Left ventricle myocardium inferior (tissue), 1 donor: Measurements from ENCODE around the gene SDHAF2. TPM values are rescaled to one million over a fixed set of nuclear protein-coding genes. Genes with fewer than 3 reads are reported as not detected.
A peak's percentile ranks its signal among the peaks of the same experiment; 100 is the strongest.

Source experiments
- DNase-seq: peaks from one replicate; pipeline ENCODE4 v3.0.0-alpha.2; 2020
- H3K27ac ChIP-seq: fragments of 200-600 bp; replicated peaks from 2 replicates; pipeline ENCODE4 v1.8.0; 2021
- H3K27me3 ChIP-seq: fragments of 200-600 bp; 2 replicates; pipeline ENCODE4 v1.8.0; 2021; ENCODE audit warnings: low read depth
- H3K36me3 ChIP-seq: fragments of 200-600 bp; 2 replicates; pipeline ENCODE4 v1.8.0; 2021
- H3K4me1 ChIP-seq: fragments of 200-600 bp; 2 replicates; pipeline ENCODE4 v1.8.0; 2021
- H3K4me3 ChIP-seq: fragments of 200-600 bp; 2 replicates; pipeline ENCODE4 v1.8.0; 2021; ENCODE audit warnings: mild to moderate bottlenecking, moderate library complexity
- H3K9me3 ChIP-seq: fragments of 200-600 bp; replicated peaks from 2 replicates; pipeline ENCODE4 v1.8.0; 2021
- intact Hi-C: fragments of 100-400 bp; cut with micrococcal nuclease; formaldehyde crosslinking; loops from one replicate; pipeline ENCODE4 v1.11.0; 2022
- total RNA-seq: library from RNA; stranded (reverse); fragmentation: NEBNext Ultra II Directional; extraction: Animal tissue kit (Norgen Biotek cat#: 25700); gene quantifications from one replicate; pipeline ENCODE4 v1.2.1, GENCODE V29; 2021
- TF ChIP-seq, protein P1 (sequence below): fragments of 200-600 bp; IDR thresholded peaks from 2 replicates; pipeline ENCODE4 v1.8.0; 2021; ENCODE audit warnings: antibody characterized with exemption, mild to moderate bottlenecking, borderline replicate concordance
- donor health status: DM: no; HTN: yes; CAD: no; lungs with severe emphysema.

The SDHAF2 gene
- total RNA-seq, 1 donor from 2014 or later, result 38.1 TPM

DNA sequence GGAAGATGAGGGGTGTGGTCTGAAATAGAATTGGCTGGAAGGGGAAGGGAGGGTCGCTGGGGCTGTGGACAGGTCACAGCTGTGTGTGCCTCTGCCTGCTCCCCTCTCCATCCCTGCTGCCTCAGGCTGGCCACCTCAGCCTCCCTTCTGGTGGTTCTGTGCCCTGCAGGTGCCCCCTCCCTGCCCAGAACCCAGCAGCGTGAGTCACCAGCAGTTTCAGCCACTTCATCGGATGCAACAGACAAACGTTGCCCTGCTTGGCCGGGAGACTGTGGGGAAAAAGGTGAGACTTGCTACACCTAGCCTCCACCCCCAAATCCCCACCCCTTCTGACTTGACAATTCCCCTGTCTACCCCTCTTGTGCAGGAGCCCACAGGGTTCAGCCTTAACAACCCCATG, 56.9 kb downstream of the SDHAF2 start:
- Histone ChIP-seq H3K4me1 (peaks cover 41% of the 10 kb centered on the region), H3K9me3 (no peaks in the 10 kb centered on the region), H3K27me3 (no peaks in the 10 kb centered on the region), H3K36me3 (peaks cover 15% of the 10 kb centered on the region), H3K4me3 (no peak overlapping the region), H3K27ac (no peak overlapping the region)
- no peak for DNase-seq
- TF ChIP-seq, protein P1, sequence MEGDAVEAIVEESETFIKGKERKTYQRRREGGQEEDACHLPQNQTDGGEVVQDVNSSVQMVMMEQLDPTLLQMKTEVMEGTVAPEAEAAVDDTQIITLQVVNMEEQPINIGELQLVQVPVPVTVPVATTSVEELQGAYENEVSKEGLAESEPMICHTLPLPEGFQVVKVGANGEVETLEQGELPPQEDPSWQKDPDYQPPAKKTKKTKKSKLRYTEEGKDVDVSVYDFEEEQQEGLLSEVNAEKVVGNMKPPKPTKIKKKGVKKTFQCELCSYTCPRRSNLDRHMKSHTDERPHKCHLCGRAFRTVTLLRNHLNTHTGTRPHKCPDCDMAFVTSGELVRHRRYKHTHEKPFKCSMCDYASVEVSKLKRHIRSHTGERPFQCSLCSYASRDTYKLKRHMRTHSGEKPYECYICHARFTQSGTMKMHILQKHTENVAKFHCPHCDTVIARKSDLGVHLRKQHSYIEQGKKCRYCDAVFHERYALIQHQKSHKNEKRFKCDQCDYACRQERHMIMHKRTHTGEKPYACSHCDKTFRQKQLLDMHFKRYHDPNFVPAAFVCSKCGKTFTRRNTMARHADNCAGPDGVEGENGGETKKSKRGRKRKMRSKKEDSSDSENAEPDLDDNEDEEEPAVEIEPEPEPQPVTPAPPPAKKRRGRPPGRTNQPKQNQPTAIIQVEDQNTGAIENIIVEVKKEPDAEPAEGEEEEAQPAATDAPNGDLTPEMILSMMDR, result no peak
- intact Hi-C loops, result no loop called here

DNA sequence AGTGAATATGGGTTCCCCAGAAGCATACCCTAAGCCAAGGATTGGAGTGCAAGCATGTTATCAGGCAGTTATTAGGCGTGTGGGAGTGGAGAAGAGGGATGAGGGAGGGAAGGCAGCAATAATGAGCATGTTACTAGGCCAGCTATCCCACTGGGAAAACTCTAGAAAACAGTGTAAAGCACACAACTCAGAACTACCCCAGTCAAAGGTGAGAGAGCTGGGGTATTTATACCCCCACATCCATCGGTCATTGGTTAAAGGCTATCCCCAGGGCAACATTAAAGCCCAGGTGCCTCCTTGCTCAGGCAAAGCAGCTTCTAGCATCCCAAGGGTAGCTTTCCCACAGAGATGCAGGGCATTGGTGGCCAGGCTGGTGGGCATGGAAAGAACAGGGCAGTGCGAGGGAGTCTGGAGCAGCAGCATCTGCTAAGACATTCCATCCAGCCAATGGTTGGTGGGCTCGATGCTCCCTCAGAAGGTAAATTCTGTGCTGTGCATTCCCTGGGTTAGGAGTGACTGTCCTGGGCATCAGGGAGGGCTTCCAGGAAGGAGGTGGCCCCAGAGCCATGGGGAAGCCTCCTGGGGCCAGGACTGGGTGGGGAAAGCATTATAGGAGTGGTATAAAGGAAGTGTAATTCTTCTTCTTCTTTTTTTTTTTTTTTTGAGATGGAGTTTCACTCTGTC, 57.6 kb downstream of the SDHAF2 start:
- H3K27me3 ChIP-seq, result no peaks in the 10 kb centered on the region
- peaks cover 15% of the 10 kb centered on the region for H3K36me3 ChIP-seq
- H3K27ac ChIP-seq, result peak overlapping the region; percentile 81
- intact Hi-C loops, result no loop called here
- TF ChIP-seq, protein P1, result no peak
- peaks cover 34% of the 10 kb centered on the region for H3K4me1 ChIP-seq
- DNase-seq, result no peak
- H3K9me3 ChIP-seq, result no peaks in the 10 kb centered on the region
- no peak overlapping the region for H3K4me3 ChIP-seq

DNA sequence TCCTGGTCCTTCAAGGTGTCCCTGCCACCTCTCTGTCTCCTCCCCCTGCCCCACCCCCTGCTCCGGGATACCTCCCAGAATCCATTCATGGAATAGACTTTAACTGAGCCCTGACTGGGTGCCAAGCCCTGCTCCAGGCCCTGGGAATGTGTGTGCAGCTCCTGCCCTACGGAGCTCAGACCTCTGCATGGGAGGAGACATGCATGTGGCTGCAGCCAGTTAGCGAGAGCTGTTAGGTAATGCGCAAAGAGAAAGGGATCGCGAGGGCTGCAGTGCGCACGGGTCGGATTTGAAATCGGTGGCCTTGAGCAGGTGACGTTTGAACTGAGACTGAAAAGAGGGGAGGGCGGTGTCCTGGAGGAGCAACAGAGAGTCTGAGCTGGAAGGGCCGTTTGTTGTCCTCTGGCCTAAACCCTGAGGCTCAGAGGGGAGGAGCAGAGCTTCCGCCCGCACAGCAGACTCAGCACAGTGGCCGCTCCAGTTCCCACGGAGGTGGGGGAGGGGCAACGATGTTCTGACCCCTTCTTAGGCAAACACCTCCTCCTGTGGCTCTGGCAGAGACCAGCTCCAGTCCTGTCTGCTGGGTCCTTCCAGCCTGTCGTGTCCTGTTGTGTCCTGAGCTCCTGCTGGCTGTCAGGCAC, 58.8 kb downstream of the SDHAF2 start:
- peak overlapping the region; percentile 42 for H3K4me3 ChIP-seq

DNA sequence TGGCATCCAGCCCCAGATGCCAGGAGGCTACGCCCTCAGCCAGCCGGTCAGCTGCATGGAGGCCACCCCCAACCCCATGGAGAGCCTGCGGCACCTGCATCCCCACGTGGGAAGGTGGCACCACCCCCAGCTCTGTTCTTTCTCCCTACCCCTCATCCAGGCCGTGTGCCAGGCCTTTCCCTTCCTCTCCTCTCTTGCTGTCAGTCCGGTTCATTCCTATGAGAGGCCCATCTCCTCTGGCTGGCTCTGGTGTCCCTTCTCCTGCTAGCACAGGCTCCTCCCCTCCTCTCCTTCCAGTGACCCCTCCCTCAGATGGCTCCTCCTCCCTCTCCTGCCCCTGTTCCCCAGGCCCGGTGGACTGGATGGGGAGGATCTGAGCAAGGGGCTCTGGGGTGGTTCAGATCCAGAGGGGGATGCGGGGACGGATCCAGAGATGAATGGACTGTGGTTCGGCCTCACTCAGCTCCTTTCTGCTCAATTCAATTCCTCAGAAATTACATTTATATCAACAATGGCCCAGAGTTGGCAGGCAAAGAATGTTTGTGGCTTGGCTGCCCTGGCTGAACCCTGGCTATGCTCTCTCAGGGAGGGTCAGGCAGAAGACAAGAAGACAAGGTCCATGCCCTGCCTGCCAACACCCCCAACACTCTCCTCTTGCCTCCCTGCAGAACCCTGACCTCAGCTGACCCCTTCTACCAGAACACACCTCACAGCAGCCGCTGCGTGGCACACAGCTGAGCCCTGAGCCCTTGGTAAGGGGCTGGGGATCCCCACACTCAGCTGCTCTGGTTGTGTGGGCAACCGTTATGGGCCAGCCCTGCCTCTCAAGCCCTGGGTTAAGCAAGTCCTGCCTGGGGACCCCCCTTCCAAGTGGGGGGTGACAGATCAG, 60.2 kb downstream of the SDHAF2 start:
- Histone ChIP-seq H3K9me3 (no peaks in the 10 kb centered on the region), H3K27me3 (no peaks in the 10 kb centered on the region), H3K27ac (peak overlapping the region; percentile 81), H3K4me1 (peaks cover 44% of the 10 kb centered on the region), H3K36me3 (peaks cover 12% of the 10 kb centered on the region), H3K4me3 (peak overlapping the region; percentile 42)
- intact Hi-C loops, result no loop called here
- DNase-seq, result peak; percentile 40
- TF ChIP-seq, protein P1, result no peak

More for the DNA sequence above, 58.8 kb downstream of the SDHAF2 start:
- DNase-seq, result peak; percentile 81
- peaks cover 32% of the 10 kb centered on the region for H3K4me1 ChIP-seq
- peaks cover 15% of the 10 kb centered on the region for H3K36me3 ChIP-seq
- H3K27ac ChIP-seq, result peak overlapping the region; percentile 81
- no peaks in the 10 kb centered on the region for H3K27me3 ChIP-seq
- H3K9me3 ChIP-seq, result no peaks in the 10 kb centered on the region
- intact Hi-C loops, result no loop called here
- TF ChIP-seq, protein P1, result no peak

- DNase-seq, result no peak
- peaks cover 5% of the 10 kb centered on the region for H3K36me3 ChIP-seq
- TF ChIP-seq, protein P1, result no peak
- no peaks in the 10 kb centered on the region for H3K9me3 ChIP-seq
- H3K27me3 ChIP-seq, result no peaks in the 10 kb centered on the region
- H3K4me1 ChIP-seq, result peaks cover 60% of the 10 kb centered on the region
- no peak overlapping the region for H3K4me3 ChIP-seq
- intact Hi-C loops, result no loop called here
- H3K27ac ChIP-seq, result no peak overlapping the region
Observed at GRCh38 chr11:61491736-61492395, 61.9 kb downstream of the SDHAF2 start.
